Omental fat pad (tissue), 4 donors: ENCODE data around the gene F2RL1. TPM values are rescaled to one million over a fixed set of nuclear protein-coding genes. Genes with fewer than 3 reads are reported as not detected.
"Not testable (repeated sequence)": the region's sequence is repeated elsewhere in the genome, so short reads cannot be mapped to it uniquely, and the experiment has no call there.

Source experiments
- ATAC-seq: fragments of 150-250 bp; one replicate; pipeline ENCODE4 v1.9.1; 2016; ENCODE audit warnings: mild to moderate bottlenecking, moderate library complexity; ENCODE audit not compliant: low FRiP score
- DNase-seq: peaks from one replicate; pipeline ENCODE4 v3.0.0-alpha.2; 2019; ENCODE audit warnings: low spot score
- total RNA-seq, 4 donors: library from RNA; depleted of rRNA; stranded (reverse); fragments of >200 nt; gene quantifications; one replicate each; pipeline ENCODE4 v1.1.0, GENCODE V29; 2016
- TF ChIP-seq, protein P1 (sequence below), 3 donors: fragments of 450-650 bp; IDR thresholded peaks; one replicate each; pipeline ENCODE4 v1.5.1; 2016 to 2017; ENCODE audit warnings: antibody characterized with exemption in 3 of 3, mild to moderate bottlenecking in 3 of 3, moderate library complexity in 2 of 3

Gene F2RL1
- total RNA-seq, 4 donors from 2014 or later, result 1.6 to 7.7 (median 3.3) TPM

DNA sequence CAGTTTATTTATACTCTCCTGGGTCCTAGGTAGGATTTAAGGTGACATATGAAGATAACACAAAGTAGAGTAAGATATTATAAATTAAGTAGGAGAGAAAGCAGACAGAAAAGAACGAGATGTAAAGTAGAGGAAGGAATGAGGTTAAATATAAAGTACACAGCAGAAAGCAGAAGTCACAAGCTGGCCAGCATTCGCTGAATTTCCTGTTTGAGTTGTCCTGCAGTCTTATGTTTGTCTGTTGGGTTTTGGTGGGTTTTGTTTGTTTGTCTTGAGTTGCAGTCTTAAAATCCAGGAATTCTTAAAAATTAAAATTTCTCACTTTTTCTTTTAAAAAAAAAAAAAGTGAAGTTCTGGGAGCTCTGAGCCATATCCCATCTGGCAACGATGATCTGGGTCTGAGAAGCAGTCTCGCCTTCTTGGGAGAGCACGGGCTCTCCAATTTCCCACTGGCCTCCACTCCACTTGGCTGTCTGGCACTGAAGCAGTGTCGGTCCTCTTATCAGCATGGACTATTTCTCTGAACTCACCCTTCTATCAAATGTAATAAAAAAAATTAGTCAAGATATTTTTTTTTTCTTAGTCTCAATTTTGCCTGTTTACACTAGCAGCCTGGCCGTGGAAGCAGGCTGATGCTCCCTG, 33.0 kb downstream of the F2RL1 start:
- no peak for DNase-seq
- ATAC-seq, result no peak

DNA sequence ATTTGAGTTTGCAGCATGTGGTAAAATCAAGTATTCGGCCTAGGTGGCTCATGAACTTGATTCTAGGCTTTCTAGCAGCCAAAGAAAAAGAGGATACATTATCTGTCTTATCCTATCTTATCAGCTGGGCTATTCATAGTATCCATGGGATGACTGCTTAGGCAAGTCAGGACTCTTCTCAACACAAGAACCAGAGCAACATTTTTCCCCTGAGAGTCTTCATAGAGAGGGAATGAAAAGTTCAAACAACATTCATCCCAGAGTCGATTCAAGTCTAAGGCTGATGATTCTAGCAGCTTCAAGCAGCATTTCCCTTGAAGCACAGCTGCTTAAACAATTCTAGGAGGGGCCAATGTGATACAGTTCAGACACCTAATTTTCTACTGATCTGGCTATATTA, 33.9 kb downstream of the F2RL1 start:
- ATAC-seq (no peak), DNase-seq (no peak)
- TF ChIP-seq, protein P1, sequence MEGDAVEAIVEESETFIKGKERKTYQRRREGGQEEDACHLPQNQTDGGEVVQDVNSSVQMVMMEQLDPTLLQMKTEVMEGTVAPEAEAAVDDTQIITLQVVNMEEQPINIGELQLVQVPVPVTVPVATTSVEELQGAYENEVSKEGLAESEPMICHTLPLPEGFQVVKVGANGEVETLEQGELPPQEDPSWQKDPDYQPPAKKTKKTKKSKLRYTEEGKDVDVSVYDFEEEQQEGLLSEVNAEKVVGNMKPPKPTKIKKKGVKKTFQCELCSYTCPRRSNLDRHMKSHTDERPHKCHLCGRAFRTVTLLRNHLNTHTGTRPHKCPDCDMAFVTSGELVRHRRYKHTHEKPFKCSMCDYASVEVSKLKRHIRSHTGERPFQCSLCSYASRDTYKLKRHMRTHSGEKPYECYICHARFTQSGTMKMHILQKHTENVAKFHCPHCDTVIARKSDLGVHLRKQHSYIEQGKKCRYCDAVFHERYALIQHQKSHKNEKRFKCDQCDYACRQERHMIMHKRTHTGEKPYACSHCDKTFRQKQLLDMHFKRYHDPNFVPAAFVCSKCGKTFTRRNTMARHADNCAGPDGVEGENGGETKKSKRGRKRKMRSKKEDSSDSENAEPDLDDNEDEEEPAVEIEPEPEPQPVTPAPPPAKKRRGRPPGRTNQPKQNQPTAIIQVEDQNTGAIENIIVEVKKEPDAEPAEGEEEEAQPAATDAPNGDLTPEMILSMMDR (IDR thresholded peaks at IDR 0.05), result no peak

More for the DNA sequence above, 33.0 kb downstream of the F2RL1 start:
- TF ChIP-seq, protein P1 (IDR thresholded peaks at IDR 0.05), result no peak

DNA sequence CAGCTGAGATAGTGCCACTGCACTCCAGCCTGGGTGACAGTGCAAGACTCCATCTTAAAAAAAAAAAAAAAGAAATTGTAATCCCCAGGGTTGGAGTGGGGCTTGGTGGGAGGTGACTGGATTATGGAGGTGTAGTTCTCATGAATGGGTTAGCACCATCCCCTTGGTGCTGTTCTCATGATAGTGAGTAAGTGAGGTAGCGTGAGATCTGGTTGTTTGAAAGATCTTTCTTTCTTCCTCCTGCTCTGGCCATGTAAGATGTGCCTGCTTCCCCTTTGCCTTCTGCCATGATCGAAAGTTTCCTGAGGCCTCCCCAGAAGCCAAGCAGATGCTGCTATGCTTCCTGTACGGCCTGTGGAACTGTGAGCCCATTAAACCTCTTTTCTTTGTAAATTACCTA, 34.9 kb downstream of the F2RL1 start:
- not testable (repeated sequence) for DNase-seq, ATAC-seq

DNA sequence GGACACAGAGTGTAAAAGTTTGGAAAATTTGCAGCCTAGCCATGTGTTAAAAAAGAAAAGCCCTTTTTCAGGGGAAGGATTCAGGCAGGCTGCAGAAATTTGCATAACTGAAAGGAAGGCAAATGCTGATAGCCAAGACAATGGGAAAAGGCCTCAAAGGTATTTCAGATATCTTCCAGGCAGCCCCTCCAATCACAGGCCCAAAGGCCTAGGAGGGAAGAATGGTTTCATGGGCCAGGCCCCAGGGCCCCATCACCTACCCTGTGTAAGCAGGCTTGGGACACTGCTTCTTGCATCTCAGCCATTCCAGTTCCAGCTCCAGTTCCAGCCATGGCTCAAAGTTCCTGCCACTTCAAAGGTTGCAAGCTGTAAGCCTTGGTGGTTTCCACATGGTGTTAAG, 35.8 kb downstream of the F2RL1 start:
- TF ChIP-seq, protein P1 (IDR thresholded peaks at IDR 0.05), result no peak
- no peak for DNase-seq
- ATAC-seq, result no peak

DNA sequence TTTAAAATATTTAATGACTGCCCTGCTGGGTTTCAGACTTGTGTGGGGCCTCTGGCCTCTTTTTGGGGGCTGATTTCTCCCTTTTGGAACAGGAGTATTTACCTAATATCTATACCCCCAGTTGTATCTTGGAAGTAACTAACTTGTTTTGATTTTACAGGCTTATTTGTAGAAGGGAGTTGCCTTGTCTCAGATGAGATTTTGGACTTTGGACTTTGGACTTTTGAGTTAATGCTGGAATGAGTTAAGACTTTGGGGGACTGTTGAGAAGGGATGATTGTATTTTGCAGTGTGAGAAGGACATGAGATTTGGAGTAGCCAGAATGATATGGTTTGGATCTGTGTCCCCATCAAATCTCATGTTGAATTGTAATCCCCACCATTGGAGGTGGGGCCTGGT, 36.7 kb downstream of the F2RL1 start:
- ATAC-seq, DNase-seq: not testable (repeated sequence)

DNA sequence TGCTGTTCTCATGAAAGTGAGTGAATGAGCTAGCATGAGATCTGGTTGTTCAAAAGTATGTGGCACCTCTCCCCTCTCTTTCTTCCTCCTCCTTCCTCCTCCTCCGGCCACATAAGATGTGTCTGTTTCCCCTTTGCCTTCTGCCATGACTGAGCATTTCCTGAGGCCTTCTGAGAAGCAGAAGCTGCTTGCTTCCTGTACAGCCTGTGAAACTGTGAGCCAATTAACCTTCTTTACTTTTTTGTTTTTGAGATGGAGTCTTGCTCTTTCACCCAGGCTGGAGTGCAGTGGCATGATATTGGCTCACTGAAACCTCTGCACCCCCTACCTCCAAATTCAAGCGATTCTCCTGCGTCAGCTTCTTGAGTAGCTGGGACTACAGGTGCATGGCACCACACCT, 37.1 kb downstream of the F2RL1 start:
- ATAC-seq (no peak), DNase-seq (no peak)
- TF ChIP-seq, protein P1 (IDR thresholded peaks at IDR 0.05), result no peak

DNA sequence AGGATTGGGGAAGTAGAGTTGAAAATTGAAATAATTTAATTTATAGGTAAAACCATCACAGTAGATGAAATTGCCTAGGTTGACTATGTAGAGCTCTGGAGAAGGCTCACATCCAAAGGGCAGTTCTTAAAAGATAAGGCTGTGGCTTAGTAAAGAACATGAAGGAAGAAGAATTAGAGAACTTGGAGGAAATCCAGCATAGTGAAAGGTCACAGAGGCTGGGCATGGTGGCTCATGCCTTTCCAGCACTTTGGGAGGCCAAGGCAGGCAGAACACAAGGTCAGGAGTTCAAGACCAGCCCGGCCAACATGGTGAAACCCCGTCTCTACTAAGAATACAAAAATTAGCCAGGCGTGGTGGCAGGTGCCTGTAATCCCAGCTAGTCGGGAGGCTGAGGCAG, 38.0 kb downstream of the F2RL1 start:
- ATAC-seq, DNase-seq: not testable (repeated sequence)

DNA sequence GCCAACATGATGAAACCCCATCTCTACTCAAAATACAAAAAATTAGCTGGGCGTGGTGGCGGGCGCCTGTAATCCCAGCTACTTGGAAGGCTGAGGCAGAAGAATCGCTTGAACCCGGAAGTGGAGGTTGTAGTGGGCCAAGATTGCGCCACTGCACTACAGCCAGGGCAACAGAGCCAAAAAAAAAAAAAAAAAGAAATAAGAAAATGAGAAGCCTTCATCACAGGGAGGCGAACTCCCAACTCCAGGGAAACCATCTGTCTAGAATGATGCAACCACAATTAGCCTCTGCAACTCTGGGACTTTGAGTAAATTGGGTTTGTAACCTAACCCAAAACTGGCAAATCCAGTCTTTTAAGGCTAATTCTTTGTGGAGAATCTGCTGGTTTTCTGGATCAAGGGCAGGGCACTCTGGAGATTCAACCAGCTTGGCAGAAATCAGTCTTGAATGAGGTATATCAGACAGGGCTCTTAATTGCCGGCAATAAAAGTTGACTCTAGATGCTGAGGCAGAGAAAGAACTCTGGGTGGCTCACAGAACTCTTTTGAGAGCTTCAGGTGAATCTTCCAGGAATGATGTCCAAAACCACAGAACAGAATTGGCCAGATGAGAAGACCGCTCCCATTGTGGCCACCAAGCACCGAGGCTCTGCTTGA, 40.9 kb downstream of the F2RL1 start:
- TF ChIP-seq, protein P1 (IDR thresholded peaks at IDR 0.05), result no peak
- no peak for DNase-seq
- ATAC-seq, result no peak
